Liver (tissue), 9 donors: ENCODE results near the gene CLPTM1L. TPM values are rescaled to one million over a fixed set of nuclear protein-coding genes. Genes with fewer than 3 reads are reported as not detected.
"Not testable (repeated sequence)": the region's sequence is repeated elsewhere in the genome, so short reads cannot be mapped to it uniquely, and the experiment has no call there.

Experiments used
- DNase-seq: peaks from one replicate; pipeline ENCODE4 v3.0.0-alpha.2; 2017; ENCODE audit warnings: low spot score
- H3K27ac ChIP-seq, 2 donors: one replicate each; pipeline ENCODE4 v1.7.0; 2013; ENCODE audit warnings: inconsistent platforms in 2 of 2, low read length in 2 of 2, control low read depth in 1 of 2, low read depth in 1 of 2, mild to moderate bottlenecking in 1 of 2
- H3K27me3 ChIP-seq, 4 donors: one replicate each; pipeline versions ENCODE4 v1.6.1 to v1.7.0; 2013; ENCODE audit warnings: low read length in 3 of 4, inconsistent platforms in 1 of 4, mild to moderate bottlenecking in 1 of 4, moderate library complexity in 1 of 4; ENCODE audit not compliant: control insufficient read depth in 4 of 4, insufficient read depth in 4 of 4
- H3K36me3 ChIP-seq, 4 donors: one replicate each; pipeline versions ENCODE4 v1.6.1 to v1.7.0; 2013; ENCODE audit warnings: low read length in 3 of 4, mild to moderate bottlenecking in 3 of 4, low read depth in 1 of 4, moderate library complexity in 1 of 4; ENCODE audit not compliant: control insufficient read depth in 4 of 4, insufficient read depth in 3 of 4
- H3K4me1 ChIP-seq, 4 donors: one replicate each; pipeline versions ENCODE4 v1.6.1 to v1.7.0; 2013; ENCODE audit warnings: low read length in 3 of 4, mild to moderate bottlenecking in 3 of 4, moderate library complexity in 1 of 4; ENCODE audit not compliant: control insufficient read depth in 4 of 4, insufficient read depth in 4 of 4
- H3K4me3 ChIP-seq, 3 donors: one replicate each; pipeline versions ENCODE4 v1.6.1 to v1.7.0; 2013; ENCODE audit warnings: low read length in 3 of 3, control low read depth in 1 of 3, low read depth in 1 of 3, mild to moderate bottlenecking in 1 of 3
- H3K9ac ChIP-seq, 2 donors: one replicate each; pipeline ENCODE4 v1.7.0; 2013; ENCODE audit warnings: low read length in 2 of 2, mild to moderate bottlenecking in 2 of 2, moderate library complexity in 2 of 2, control low read depth in 1 of 2, low read depth in 1 of 2
- H3K9me3 ChIP-seq, 4 donors: one replicate each; pipeline versions ENCODE4 v1.6.1 to v1.7.0; 2013; ENCODE audit warnings: low read length in 3 of 4; ENCODE audit not compliant: control insufficient read depth in 4 of 4
- ATF3 ChIP-seq: IDR thresholded peaks from 2 replicates; pipeline ENCODE4 v1.6.1; 2016; ENCODE audit warnings: antibody characterized with exemption
- CTCF ChIP-seq: fragments of 150-350 bp; IDR thresholded peaks from 2 replicates; pipeline ENCODE4 v1.5.1; 2017; ENCODE audit warnings: improper control_type of control experiment, low read depth, low read length; ENCODE audit not compliant: missing input control
- EGR1 ChIP-seq, 2 donors: IDR thresholded peaks; 2 replicates each; pipeline ENCODE4 v1.6.1; 2016 to 2018; ENCODE audit warnings: antibody characterized with exemption in 2 of 2, low read depth in 2 of 2
- FOXA1 ChIP-seq: IDR thresholded peaks from 2 replicates; pipeline ENCODE4 v1.6.1; 2016; ENCODE audit warnings: antibody characterized with exemption
- HNF4G ChIP-seq: IDR thresholded peaks from 2 replicates; pipeline ENCODE4 v1.6.1; 2016; ENCODE audit warnings: antibody characterized with exemption
- RAD21 ChIP-seq, 2 donors: IDR thresholded peaks; 2 replicates each; pipeline ENCODE4 v1.6.1; 2016; ENCODE audit warnings: antibody characterized with exemption in 2 of 2, mild to moderate bottlenecking in 2 of 2
- SP1 ChIP-seq: IDR thresholded peaks from 2 replicates; pipeline ENCODE4 v1.6.1; 2018; ENCODE audit warnings: antibody characterized with exemption, mild to moderate bottlenecking
- TAF1 ChIP-seq: conservative IDR thresholded peaks from 2 replicates; pipeline ENCODE4 v1.6.1; 2016; ENCODE audit warnings: antibody characterized with exemption, mild to moderate bottlenecking
- ZBTB33 ChIP-seq: IDR thresholded peaks from 2 replicates; pipeline ENCODE4 v1.6.1; 2016; ENCODE audit warnings: antibody characterized with exemption
- WGBS: extraction: QIAGEN DNeasy Blood & Tissue Kit; methylation state at CpG from one replicate; pipeline ENCODE4 v1.1.7; 2013; 5-methylcytosine and 5-hydroxymethylcytosine counted together
- polyA plus RNA-seq, 2 donors: library from polyadenylated mRNA; stranded (reverse) in 1 of 2; unstranded in 1 of 2; fragments of 200-250 nt in 1 of 2; fragments of >200 nt in 1 of 2; fragmentation: Nextera tagmentation in 1 of 2; extraction: Ambion mirVana in 1 of 2; gene quantifications; one replicate each; pipeline versions ENCODE4 v1.2.1 to v1.2.3, GENCODE V29; 2013 to 2015
- total RNA-seq, 2 donors: library from RNA; depleted of rRNA; stranded (reverse); fragments of >200 nt; gene quantifications; one replicate each; pipeline ENCODE4 v1.2.3, GENCODE V29; 2014
- TF ChIP-seq, protein P1 (sequence below): IDR thresholded peaks from 2 replicates; pipeline ENCODE4 v1.6.1; 2016; ENCODE audit warnings: antibody characterized with exemption
- TF ChIP-seq, protein P2 (sequence below): IDR thresholded peaks from 2 replicates; pipeline ENCODE4 v1.6.1; 2016; ENCODE audit warnings: antibody characterized with exemption, mild to moderate bottlenecking
- donor health status: healthy.
- donor health status: healthy.
- donor health status: healthy.
- donor health status: healthy.
- donor health status: healthy.

The CLPTM1L gene
- total and polyA plus RNA-seq, 4 donors = 69.2 to 255 (median 146) TPM

GRCh38 chr5:1343315-1343751 lies 1.6 kb downstream of the CLPTM1L start:
- TF ChIP-seq CTCF = no peak
- no peak overlapping the region for H3K27ac ChIP-seq
- peaks cover 10 to 20% (median 14%) of the 10 kb centered on the region in 4 donors for H3K36me3 ChIP-seq
- peak overlapping the region in 1 of 3 donors; percentile 79 for H3K4me3 ChIP-seq
- no peak for DNase-seq
- peaks cover 13 to 53% (median 43%) of the 10 kb centered on the region in 4 donors for H3K4me1 ChIP-seq
- H3K27me3 ChIP-seq = no peaks in the 10 kb centered on the region
- no peaks in the 10 kb centered on the region for H3K9me3 ChIP-seq
- H3K9ac ChIP-seq = no peak overlapping the region
- WGBS = 63% methylated on average over 9 of the region's 9 CpGs

DNA sequence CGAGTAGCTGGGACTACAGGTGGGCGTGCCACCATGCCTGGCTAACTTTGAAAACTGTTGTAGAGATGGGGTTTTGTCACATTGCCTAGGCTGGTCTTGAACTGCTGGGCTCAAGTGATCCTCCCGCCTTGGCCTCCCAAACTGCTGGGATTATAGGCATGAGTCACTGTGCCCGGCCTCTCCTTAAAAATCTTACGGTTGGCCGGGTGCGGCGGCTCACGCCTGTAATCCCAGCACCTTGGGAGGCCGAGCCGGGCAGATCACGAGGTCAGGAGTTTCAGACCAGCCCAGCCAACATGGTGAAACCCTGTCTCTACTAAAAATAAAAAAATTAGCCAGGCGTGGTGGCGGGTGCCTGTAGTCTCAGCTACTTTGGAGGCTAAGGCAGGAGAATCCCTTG lies 2.2 kb downstream of the CLPTM1L start:
- not testable (repeated sequence) for H3K27ac ChIP-seq, H3K27me3 ChIP-seq, H3K9me3 ChIP-seq, DNase-seq, H3K9ac ChIP-seq, H3K4me3 ChIP-seq
- Histone ChIP-seq H3K4me1 (peaks cover 17 to 59% (median 49%) of the 10 kb centered on the region in 4 donors), H3K36me3 (peaks cover 14 to 21% (median 15%) of the 10 kb centered on the region in 4 donors)
- WGBS = 96% methylated on average over 14 of the region's 14 CpGs

DNA sequence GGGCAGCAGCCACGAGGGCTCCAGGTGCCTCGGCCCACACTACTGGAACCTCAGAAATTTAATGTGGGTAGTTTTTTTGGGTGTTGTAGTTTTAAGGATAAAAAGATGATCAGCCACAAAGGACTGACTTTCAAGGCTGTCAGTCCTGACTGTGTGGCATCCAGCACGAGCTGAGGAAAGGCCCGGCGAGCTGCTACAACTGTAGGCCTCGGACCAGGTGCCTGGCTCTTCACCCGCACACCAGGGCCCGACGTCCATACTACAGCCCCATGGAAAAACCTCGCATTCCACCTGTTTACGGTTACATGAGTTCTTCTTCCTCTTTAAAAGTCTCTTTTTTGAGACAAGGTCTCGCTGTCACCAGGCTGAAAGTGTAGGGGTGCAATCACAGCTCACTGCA lies 2.6 kb downstream of the CLPTM1L start:
- peaks cover 17 to 64% (median 53%) of the 10 kb centered on the region in 4 donors for H3K4me1 ChIP-seq
- 94% methylated on average over 12 of the region's 12 CpGs for WGBS
- H3K4me3 ChIP-seq = no peak overlapping the region
- H3K9ac ChIP-seq = no peak overlapping the region
- DNase-seq = no peak
- TF ChIP-seq, protein P1, sequence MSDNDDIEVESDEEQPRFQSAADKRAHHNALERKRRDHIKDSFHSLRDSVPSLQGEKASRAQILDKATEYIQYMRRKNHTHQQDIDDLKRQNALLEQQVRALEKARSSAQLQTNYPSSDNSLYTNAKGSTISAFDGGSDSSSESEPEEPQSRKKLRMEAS = no peak
- TF ChIP-seq ATF3 (no peak), TAF1 (no peak), ZBTB33 (no peak), CTCF (no peak), FOXA1 (no peak), EGR1 (IDR thresholded peaks at IDR 0.05; ENCODE audit: low read depth in 2 of 2) (no peak), RAD21 (IDR thresholded peaks at IDR 0.05) (no peak), SP1 (no peak), HNF4G (no peak)
- TF ChIP-seq, protein P2, sequence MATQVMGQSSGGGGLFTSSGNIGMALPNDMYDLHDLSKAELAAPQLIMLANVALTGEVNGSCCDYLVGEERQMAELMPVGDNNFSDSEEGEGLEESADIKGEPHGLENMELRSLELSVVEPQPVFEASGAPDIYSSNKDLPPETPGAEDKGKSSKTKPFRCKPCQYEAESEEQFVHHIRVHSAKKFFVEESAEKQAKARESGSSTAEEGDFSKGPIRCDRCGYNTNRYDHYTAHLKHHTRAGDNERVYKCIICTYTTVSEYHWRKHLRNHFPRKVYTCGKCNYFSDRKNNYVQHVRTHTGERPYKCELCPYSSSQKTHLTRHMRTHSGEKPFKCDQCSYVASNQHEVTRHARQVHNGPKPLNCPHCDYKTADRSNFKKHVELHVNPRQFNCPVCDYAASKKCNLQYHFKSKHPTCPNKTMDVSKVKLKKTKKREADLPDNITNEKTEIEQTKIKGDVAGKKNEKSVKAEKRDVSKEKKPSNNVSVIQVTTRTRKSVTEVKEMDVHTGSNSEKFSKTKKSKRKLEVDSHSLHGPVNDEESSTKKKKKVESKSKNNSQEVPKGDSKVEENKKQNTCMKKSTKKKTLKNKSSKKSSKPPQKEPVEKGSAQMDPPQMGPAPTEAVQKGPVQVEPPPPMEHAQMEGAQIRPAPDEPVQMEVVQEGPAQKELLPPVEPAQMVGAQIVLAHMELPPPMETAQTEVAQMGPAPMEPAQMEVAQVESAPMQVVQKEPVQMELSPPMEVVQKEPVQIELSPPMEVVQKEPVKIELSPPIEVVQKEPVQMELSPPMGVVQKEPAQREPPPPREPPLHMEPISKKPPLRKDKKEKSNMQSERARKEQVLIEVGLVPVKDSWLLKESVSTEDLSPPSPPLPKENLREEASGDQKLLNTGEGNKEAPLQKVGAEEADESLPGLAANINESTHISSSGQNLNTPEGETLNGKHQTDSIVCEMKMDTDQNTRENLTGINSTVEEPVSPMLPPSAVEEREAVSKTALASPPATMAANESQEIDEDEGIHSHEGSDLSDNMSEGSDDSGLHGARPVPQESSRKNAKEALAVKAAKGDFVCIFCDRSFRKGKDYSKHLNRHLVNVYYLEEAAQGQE = no peak
- H3K27ac ChIP-seq = no peak overlapping the region
- H3K9me3 ChIP-seq = no peaks in the 10 kb centered on the region
- H3K27me3 ChIP-seq = no peaks in the 10 kb centered on the region
- H3K36me3 ChIP-seq = peaks cover 14 to 25% (median 15%) of the 10 kb centered on the region in 4 donors
